Medulla oblongata (tissue), 1 donor: ENCODE results near the gene KIAA1549.
"Not testable (repeated sequence)": the region's sequence is repeated elsewhere in the genome, so short reads cannot be mapped to it uniquely, and the experiment has no call there.

Experiments
- DNase-seq: peaks from one replicate; pipeline ENCODE4 v3.0.0-alpha.2; 2015; ENCODE audit errors: extremely low spot score

KIAA1549 gene

GRCh38 chr7:138981332-138982203, at the start of gene KIAA1549:
KIAA1549 (minus strand) TSS chr7:138981389; CDS start chr7:138981269, 120 bp downstream.
- peak; percentile 55 for DNase-seq

DNA sequence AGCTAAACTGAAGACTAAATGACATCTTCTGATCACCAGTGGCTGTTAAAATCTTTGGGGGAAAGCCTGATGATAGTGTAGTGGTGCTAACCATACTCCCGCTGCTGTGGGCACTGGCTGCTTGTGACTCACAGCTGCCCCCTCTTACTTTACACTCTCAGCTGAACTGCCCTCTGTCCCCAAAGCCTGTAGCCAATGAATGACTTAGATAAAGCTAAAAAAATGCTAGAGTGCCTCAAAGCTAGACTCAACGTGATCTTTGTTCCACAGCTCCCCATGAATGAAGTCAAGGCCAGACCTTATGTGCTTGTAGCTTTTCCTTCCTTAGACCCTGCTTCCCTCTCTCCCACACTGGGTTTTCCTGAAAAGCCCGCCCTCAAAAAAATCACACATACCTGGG, 48.2 kb upstream of the KIAA1549 start:
- no peak for DNase-seq

DNA sequence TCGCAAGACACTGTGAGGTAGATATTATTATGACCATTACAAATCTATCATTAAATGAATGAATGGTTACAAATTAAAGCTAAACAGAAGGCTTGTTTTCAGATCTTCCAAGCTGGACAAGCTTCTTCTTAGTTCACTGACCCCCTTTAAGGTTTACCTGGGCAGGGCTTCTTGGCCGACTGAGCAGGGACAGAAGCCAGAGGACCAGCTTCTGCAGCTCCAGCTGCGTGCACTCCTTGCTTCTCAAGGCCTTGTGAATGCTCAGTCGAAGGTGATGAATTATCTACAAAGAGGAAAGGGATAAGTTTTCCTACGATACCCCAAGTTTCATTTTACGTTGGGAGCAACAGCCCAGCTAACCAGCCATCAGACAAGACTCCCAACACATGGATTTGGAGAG, 45.4 kb upstream of the KIAA1549 start:
- DNase-seq: no peak

DNA sequence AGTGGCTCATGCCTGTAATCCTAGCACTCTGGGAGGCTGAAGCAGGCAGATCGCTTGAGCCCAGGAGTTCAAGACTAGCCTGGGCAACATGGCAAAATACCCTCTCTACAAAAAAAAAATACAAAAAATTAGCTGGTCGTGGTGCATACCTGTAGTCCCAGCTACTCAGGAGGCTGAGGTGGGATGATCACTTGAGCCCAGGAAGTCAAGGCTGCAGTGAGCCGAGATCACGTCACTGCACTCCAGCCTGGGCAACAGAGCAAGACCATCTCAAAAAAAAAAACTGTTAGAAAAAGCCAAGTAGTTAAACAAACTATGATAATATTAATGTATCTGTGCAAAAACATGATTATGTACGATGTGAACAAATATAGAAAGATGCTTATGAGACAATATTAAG, 44.7 kb upstream of the KIAA1549 start:
- not testable (repeated sequence) for DNase-seq

DNA sequence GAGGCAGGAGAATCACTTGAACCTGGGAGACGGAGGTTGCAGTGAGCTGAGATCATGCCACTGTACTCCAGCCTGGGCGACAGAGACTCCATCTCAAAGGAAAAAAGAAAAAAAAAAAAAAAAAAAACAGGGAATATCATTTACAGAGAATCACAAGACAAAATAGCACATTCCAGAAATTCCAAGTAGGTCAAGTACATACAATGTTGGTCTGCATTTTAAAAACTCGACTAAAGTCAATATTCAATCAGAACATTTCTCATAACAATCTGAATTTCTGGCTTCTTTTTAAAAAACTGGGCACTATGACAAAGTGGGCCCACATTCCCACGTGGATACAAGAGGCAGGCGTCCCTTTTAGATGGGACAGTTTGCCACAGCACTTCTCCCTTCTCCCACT, 41.9 kb upstream of the KIAA1549 start:
- DNase-seq: no peak

DNA sequence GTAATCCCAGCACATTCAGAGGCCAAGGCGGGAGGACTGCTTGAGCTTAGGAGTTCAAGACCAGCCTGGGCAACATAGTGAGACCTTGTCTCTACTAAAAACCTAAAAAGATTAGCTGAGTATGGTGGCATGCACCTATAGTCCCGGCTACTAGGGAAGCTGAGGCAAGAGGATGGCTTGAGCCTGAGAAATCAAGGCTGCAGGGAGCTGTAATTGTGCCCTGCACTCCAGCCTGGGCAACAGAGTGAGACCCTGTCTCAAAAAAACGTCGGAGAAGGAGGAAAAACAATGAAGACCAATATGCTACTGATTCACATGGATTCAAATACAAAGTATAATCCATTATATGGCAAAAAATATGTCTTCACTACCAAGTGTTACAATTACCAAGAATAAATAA, 41.1 kb upstream of the KIAA1549 start:
- no peak for DNase-seq

DNA sequence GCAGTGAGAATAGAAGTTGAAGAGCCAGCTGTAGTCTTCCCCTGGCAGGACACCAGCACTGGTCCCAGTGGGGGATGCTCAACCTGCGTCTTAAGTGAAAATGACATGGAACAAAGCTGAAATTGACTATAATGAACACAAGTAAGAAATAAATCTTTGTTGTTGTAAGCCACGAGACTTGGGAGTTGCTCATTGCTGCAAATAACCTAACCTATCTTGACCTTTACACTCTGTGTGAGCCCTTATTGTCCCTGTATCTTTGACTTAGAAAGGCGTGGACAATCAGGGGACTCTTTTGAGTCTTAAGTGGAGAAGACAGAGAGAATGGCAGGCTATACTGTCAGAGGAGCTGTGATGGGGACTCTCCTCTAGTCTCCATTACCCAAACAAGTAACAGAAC, 37.7 kb upstream of the KIAA1549 start:
- no peak for DNase-seq

DNA sequence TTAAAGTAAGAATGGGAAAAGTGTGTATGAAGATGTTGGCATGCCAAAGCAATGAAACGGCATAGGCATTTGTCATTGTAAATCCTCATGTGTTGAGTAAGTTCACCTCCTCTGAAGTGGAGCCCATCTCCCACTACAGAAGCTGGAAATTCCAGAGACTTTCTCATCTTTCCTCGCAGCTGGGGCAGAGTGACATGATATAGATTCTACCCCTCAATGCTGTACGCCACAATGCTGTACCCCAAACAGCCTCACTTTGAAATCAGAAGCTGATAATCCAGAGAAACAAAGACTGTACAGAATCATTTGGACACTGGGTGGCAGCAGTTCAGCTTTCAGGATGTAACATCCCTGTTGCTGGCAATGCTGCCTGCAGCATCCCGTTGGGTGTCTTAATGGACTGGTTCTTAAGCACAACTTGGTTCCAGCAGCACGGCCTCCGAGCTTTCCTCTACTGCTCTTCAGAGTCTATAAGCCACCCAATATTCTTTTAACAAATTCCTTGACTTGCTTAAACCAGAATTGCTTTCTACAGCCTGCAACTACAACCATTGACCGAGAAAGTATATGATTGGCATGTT, 35.8 kb upstream of the KIAA1549 start:
- peak; percentile 83 for DNase-seq

DNA sequence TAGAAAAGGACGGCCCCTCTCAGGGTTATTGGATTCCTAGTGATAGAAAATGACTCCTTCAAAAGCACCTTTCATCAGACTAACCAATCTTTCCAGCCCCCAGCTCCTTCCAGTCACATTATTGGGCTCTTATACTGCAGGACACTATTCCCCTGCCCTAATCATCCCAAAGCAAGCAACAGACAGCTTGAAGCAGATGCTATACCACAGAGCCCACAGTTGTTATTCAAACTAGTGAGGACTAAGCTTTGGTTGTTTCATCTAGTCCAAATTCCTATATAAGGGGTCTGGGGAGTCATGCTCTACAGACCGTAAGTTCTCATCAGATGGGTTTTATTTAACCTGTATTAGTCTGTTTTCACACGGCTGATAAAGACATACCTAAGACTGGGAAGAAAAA, 30.2 kb upstream of the KIAA1549 start:
- DNase-seq: no peak

DNA sequence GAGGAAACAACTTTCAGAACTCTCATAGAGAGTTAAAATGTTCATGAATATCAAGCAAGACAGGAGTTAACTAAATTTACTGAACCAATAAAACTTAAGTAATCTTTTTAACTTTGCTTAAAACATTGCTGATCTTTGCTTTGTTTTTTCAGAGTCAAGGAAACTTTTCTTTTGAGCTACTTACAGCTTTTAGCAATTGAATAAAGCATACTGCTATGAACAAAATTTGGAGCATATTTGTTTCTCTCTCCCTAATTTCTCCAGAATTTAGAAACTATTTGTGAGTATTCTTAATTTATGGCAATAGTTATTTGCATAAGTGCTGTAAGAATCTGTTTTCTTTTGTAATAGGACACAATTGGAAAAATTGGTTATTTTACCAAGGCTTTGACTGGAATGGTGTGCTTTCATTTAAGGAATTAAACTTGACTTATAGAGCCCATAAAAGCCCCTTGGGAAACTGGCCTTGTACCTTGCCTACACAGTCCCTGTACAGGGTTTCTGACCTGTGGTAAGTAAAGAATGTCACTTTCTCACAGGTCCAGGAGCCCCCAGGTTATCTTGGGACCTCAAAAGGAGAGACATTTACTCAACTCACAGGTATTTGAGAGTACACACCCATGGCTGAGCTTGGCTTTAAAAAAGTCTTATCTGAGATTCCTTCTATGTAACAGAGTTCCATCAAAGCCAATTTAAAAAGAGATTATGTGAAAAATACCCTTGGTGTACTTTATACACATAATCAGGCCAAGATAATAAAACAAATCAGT, 23.3 kb upstream of the KIAA1549 start:
- DNase-seq: no peak

DNA sequence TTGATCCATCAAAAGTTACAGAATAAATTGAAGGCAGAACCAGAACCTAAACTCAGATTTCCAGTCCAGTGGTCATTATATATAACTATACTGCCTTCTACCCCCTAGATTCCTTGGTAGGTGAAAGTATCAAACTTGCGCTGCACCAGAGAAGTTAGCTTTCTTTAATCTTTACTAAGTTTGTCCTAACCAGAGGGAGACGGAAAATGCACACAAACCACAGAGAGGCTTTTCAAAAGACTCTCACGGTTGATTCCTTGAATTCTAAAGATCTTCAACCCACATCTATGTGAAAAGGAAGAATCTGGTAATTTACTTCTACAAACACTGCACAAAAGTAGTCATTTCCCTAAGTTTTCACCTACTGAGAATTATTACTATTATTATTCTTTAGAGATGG, 18.2 kb upstream of the KIAA1549 start:
- DNase-seq: no peak

DNA sequence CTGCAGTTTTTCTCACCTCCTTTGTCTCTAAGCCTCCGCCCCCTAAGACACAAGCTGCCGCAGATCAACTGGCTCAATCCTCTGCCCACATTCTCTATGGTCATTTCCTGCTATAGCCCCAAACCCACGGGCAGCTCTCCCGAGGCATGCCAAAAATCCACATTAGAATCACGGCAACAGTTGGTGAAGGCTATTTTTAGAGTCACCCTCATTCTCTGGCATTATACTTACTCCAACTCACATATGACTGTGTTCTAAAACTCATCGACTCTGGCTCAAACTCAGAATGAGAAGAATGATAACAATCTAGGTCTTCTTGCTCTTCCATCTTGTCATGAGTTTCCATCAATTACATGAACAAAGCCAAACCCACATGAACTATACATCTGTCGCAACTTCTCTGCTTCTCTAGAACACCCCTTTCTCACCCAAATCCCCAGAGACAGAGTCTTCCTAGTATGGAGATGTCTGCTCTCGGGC, 10.9 kb upstream of the KIAA1549 start:
- DNase-seq: no peak

DNA sequence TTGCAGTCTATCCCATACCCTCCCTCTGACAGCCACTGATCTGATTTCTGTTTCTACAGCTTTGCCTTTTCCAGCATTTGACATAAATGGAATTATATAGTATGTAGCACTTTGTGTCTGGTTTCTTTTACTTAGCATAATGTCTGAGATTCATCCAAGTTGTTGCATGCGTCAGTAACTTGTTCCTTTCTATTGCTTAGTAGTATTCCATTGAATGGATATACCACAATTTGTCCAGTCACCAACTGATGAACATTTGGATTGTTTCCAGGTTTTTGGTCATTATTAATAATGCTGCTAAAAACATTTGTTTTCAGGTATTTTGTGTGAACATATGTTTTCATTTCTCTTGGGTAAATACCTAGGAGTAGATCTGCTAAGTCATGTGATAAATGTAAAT, 6.5 kb upstream of the KIAA1549 start:
- no peak for DNase-seq

- no peak for DNase-seq
Measured at GRCh38 chr7:138982204-138982623, 1.0 kb upstream of the KIAA1549 start.

- no peak for DNase-seq
Measured at GRCh38 chr7:138980563-138981291, 462 bp downstream of the KIAA1549 start.

GRCh38 chr7:138979988-138980562, 1.1 kb downstream of the KIAA1549 start:
- DNase-seq: no peak

DNA sequence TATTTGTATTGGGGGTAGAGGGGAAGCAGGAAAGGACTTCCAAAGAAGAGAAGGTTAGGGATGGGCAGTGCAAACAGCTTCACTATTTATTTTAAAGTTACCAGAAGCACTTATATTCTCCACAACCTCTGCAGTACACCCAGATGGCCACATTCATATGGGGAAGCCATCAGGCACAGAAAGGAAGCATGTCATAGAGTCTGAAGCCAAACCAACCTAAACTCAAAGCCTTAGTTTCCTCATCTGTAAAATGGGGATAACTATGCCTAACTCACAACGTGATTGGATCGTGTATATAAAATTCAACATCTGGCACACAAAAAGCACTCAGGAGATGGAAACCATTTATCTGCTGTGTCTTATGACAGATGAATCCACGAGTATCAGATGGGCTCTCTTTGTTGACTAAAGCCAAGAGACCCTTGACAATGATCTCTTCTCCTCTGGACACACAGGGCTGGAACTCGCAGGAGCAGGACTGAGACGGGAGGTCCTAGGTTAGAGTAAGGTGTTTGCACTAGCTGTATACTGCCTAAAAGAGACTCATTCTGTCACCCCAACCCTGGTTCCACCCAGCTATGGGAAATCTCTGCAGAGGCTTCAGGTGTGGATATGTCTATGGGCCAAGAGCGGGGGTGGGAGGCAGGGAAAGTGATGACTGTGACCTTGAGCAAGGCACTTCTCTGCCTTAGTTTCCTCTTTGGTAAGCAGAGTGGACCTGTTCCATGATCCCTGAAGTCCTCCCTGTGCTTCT, 1.8 kb downstream of the KIAA1549 start:
- no peak for DNase-seq

DNA sequence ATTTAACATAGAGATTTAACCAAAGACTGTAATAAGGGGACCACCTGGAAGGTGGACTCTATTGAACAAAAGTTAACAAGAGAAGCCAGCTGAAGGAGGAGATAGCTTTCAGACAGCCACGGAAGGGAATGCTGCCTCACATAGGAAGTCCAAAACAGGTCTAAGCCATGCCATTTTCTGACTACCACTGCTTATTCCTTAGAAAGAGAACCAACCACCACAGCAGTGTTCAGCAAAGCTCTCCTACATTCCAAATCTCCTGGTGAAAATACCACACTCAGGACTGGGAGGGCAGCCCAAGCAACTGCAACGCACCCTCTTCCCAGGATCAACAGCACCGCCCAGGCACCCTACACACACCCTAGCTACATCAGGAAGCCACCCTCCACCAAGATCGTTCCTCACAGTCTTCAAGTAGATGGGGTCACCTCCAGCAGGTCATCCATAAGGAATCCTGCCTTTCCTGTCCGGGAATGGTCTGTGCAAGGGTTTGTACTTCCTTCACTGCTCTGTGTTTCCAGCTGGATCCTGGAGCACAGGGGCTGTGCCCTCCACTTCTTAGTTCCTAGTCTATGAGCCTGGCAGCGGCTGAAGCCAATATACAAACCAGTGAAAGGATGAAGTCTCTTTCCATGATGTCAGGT, 2.5 kb downstream of the KIAA1549 start:
- no peak for DNase-seq

DNA sequence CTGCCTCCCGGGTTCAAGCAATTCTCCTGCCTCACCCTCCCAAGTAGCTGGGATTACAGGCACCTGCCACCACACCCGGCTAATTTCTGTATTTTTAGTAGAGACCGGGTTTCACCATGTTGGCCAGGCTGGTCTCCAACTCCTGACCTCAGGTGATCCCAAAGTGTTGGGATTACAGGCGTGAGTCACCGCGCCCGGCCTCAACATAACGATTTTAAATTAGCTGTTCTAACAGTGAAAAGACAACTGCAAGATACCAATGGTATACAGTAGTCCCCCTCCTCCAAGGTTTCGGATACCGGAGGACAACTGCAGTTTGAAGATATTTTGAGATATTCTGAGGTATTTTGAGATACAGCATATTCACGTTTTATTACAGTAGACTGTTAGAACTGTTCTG, 5.0 kb downstream of the KIAA1549 start:
- not testable (repeated sequence) for DNase-seq
